Stomach (tissue), 4 donors: ENCODE data around the gene SBF2.

ENCODE experiments used
- CTCF ChIP-seq, 7 experiments: fragments of 450-650 bp in 4 of 7; fragments of 200-600 bp in 3 of 7; sonication (generic) in 3 of 7; IDR thresholded peaks; one replicate each; pipeline ENCODE4 v1.5.1; 2016 to 2019; ENCODE audit warnings: antibody characterized with exemption in 7 of 7, control low read depth in 2 of 7, mild to moderate bottlenecking in 1 of 7
- EP300 ChIP-seq: sonication (generic); formaldehyde crosslinking; IDR thresholded peaks from one replicate; pipeline ENCODE4 v1.6.1; 2017; ENCODE audit warnings: antibody characterized with exemption
- POLR2A ChIP-seq, 4 donors: fragments of 450-650 bp; IDR thresholded peaks; one replicate each; pipeline ENCODE4 v1.6.1; 2016; ENCODE audit warnings: antibody characterized with exemption in 4 of 4, control low read depth in 2 of 4, mild to moderate bottlenecking in 1 of 4, moderate library complexity in 1 of 4
- POLR2AphosphoS5 ChIP-seq, 3 donors: sonication (generic); formaldehyde crosslinking; IDR thresholded peaks; one replicate each; pipeline ENCODE4 v1.6.1; 2016; ENCODE audit warnings: antibody characterized with exemption in 3 of 3

GRCh38 chr11:9853929-9854552 is 440.0 kb downstream of the SBF2 start:
- TF ChIP-seq POLR2A (IDR thresholded peaks at IDR 0.05) (no peak), CTCF (IDR thresholded peaks at IDR 0.05) (no peak), POLR2AphosphoS5 (IDR thresholded peaks at IDR 0.05) (no peak), EP300 (no peak)
